VCaP (cell line): ENCODE data around the gene FRK.
"Not testable (repeated sequence)": the region's sequence is repeated elsewhere in the genome, so short reads cannot be mapped to it uniquely, and the experiment has no call there.

Experiments used
- H3K27ac ChIP-seq: fragments of 450-650 bp; 2 replicates; pipeline ENCODE4 v1.5.1; 2017
- CTCF ChIP-seq: fragments of 450-650 bp; conservative IDR thresholded peaks from 2 replicates; pipeline ENCODE4 v1.5.1; 2017; ENCODE audit warnings: mild to moderate bottlenecking, moderate library complexity

The FRK gene

DNA sequence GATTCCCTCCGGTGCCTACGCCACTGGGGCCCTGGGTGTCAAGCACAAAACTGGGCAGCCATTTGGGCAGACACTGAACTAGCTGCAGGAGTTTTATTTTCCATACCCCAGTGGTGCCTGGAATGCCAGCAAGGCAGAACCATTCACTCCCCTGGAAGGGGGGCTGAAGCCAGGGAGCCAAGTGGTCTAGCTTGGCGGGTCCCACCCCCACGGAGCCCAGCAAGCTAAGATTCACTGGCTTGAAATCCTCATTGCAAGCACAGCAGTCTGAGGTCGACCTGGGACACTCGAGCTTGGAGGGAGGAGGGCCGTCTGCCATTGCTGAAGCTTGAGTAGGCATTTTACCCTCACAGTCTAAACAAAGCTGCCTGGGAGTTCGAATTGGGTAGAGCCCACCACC lies 125.3 kb downstream of the FRK start:
- no peak for TF ChIP-seq CTCF
- H3K27ac ChIP-seq, result no peak overlapping the region

DNA sequence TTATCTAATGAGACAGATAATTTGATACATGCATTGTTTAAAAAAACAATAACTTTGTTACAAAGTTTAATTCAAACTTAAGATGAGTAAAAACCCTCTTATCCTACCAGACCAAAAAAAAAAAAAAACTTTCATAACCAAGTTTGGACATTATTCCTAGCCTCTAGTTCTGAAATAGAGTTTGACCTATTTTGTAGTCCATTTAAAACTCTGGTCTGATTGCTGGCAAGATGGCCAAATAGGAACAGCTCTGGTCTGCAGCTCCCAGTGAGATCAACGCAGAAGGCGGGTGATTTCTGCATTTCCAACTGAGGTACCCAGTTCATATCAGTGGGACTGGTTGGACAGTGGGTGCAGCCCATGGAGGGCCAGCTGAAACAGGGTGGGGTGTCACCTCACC lies 125.9 kb downstream of the FRK start:
- no peak overlapping the region for H3K27ac ChIP-seq
- TF ChIP-seq CTCF, result no peak

DNA sequence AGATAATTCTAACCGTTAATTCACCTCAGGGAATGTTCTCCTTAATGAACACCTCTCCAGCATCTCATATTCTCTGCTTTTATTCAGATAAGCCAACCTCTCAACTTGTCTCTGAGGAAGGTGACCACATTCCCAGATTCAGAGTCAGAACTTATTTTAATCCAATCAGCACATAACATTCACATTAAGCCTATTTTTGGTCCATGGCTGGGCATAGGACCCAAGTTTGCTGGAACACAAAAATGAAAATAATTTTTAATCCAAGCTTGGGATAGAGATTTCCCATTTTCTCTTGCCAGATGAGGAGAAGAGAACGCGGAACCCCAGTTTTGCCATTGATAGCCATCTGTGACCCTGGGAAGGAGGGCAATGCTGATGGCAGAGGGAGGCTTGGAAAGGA lies 126.5 kb downstream of the FRK start:
- no peak overlapping the region for H3K27ac ChIP-seq
- no peak for TF ChIP-seq CTCF

DNA sequence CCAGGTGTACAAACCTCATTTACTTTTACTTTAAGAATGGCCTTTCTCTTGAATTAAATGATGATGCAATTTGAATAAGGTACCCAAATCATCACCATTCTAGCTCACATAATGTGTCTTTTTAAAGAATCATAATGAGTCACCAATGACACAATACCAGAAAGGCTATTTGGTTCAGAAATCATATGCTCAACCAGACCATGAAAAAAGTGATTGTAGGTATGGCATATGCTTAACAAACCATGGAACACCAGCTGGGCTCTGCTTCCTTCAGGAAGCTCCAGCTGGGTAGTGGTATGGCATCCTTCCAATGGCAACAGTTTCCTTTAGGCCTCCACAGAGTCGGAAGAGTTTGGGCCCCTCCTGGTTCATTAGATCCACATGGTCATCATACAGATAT lies 128.2 kb downstream of the FRK start:
- H3K27ac ChIP-seq, result no peak overlapping the region

GRCh38 chr6:115928000-115928399 lies 132.7 kb downstream of the FRK start:
- H3K27ac ChIP-seq, result not testable (repeated sequence)

More for the DNA sequence above, 128.2 kb downstream of the FRK start:
- TF ChIP-seq CTCF, result no peak

DNA sequence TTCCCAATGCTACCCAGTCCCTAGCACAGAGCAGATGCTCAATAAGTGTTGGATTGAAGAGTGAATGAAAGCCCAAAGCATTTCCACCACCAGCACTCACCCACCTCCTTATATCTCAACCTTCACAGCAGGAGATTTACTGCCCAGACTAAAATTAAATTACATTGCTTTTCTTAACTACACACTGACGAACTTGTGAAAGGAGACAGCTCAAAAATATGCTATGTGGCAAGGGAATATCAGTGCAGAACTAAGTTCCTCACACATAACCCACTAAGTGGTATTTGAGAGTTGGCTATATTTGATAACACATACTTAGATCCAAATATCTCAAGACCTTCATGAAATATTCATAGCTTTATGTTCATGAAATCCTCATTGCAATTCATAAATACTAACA lies 137.7 kb downstream of the FRK start:
- no peak for TF ChIP-seq CTCF
- no peak overlapping the region for H3K27ac ChIP-seq

DNA sequence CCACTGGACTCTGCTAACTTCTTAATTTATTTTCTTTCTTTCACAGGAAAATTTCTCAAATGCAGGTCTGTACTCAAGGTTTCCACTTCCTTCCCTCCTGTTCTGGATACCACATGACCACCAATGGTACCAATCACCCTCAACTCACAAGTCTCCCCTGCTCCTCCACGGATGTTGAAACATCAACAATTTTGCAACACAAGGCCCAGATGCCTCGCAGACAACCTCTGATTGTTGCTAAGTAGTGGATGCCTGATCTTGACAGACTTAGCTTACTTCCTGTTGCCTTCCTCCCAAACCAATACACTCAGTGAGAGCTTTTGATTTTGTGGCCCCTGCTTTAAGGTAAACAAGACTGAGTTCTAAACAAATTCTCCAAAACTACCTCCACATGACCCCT lies 146.6 kb downstream of the FRK start:
- no peak overlapping the region for H3K27ac ChIP-seq
- no peak for TF ChIP-seq CTCF

DNA sequence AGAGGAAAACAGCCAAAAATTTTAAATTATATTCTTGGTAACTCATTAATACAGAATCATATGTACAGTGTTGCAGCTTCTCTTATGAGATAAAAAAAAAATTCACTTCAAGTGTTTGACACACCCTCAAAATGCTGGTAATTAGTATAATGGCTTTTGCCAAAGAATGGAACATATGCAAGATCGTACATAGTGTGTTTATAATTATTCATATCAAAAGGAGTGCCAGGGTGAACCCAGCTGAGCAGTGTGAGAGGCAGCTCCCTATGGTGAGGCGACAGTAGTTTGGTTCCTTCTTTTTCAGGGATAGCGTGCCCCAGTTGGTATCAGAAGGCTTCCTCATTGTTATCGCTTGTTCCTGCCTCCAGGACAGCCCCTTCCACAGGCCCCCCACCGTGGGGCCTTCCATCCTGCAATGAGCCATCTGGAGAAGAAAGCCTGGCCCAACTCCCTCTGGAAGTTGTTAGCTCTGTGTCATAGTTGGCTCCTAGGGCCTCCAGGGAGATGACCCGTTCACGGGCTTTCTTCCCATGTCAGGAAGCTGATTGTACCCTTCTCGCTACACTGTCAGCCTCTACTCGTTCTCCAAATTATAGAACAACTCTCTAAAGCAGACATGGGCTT lies 150.7 kb downstream of the FRK start:
- H3K27ac ChIP-seq, result no peak overlapping the region
- TF ChIP-seq CTCF, result no peak
